HG03342 (cell line): Measurements from ENCODE around the gene BOK.

Experiments
- ATAC-seq: cut with Tn5 transposase; IDR thresholded peaks from one replicate; pipeline ENCODE4 v1.9.1; 2021; ENCODE audit warnings: mild to moderate bottlenecking, moderate library complexity; ENCODE audit not compliant: unreplicated experiment

BOK gene

GRCh38 chr2:241538838-241539615, 19.5 kb upstream of the BOK start:
- no peak for ATAC-seq

DNA sequence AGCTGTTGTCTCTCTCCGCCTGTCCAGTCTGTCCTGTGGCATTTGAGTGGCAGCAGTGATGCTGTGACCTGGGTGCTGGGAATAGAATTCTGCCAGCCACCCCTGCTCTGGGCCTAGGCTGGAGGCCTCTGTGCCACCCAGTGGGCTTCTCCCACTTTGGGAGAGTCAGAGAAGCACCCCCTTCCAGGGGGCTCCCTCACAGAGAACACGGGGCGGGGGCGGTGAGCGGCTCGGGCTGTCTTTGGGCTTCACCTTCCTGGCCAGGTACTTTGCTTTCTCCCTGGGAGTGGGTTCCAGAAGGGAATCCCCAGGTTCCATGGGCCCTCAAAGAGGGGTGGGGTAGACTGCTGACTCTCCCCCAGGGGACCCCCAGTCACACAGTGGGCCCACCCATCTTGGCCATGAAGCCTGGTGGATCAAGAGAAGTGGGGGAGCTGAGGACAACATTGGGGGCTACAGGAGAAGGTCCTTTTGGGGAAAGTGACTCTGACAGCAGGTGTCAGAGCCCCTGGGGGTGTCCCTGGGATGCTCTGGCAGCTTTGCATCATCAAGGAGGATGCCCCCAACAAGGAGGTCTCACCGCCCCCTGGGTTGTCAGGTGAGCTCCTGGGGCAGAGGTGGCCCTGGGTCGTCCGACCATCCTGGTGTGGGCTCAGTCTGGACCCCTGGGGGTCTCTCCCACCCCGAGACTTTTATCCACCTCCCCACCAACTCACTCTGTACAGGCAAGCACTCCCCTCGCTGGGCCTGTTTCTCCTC, 18.8 kb upstream of the BOK start:
- no peak for ATAC-seq

- no peak for ATAC-seq
These were observed 18.2 kb upstream of the BOK start for GRCh38 chr2:241540401-241540770.

GRCh38 chr2:241540771-241541561, 17.6 kb upstream of the BOK start:
- ATAC-seq: no peak

DNA sequence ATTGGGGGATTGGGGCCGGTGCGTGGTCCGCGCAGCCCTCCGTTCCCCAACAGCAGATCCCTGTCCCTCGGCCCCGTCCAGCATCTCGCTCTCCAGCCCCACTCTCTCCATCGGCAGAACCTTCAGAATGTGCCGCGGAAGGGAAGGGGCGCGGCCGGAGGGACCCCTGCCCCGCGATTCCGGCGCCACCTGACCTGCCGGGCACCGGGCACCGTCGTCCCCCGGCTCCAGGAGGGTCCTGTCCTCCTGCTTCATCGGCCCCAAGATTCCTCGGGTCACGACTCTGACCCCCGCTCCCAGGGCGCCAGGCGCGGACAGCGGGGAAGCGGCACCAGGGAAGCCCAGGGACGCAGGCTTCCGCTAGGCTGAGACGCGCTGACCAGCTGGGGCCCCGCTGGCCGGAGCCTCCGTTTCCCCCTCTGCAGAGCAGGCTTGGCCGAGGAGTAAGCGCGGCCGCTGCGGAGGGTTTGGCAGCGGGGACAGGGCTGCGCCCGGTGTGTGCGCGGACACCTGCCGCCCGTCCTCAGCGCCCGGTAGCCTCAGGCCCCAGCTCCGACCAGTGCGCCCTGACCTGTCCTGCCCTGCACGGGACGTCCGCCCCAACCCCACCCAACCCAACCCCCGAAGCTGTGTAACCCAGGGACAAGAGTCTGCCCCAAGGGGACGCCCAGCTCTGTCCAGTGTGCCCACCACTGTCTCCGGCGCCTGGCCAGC, 16.8 kb upstream of the BOK start:
- ATAC-seq: no peak

- no peak for ATAC-seq
These were observed 16.3 kb upstream of the BOK start for GRCh38 chr2:241542278-241542605.

GRCh38 chr2:241545106-241545505, 13.4 kb upstream of the BOK start:
- ATAC-seq: no peak

DNA sequence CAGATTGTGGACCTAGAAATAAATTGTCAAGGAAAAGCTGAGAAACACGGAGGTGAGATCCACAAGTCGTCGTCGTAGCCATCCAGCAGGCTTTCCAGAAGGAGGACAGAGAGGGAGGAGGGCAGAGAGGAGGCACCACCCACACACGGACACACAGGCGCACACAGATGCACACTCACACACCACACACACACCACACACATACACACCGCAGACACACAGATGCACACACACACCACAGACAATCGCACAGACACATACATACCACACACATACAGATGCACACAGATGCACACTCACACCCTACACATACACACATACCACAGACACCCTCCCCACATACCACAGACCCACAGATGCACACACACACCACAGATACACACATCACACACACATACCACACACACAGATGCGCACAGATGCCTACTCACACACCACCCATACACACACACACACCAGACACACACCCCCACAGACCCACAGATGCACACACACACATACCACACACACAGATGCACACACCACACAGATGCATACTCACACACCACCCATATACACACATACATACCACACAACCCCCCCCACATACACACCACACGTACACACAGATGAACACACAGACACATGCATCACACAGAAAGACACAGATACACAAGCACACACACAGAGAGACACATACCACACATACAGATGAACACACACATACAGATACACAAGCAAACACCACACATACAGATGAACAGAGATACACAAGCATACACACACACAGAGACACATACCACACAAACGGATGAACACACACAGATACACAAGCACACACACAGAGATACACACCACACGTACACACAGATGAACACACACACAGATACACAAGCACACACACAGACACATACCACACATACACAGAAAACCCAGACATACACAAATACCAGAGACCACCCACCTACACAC, 12.7 kb upstream of the BOK start:
- no peak for ATAC-seq

DNA sequence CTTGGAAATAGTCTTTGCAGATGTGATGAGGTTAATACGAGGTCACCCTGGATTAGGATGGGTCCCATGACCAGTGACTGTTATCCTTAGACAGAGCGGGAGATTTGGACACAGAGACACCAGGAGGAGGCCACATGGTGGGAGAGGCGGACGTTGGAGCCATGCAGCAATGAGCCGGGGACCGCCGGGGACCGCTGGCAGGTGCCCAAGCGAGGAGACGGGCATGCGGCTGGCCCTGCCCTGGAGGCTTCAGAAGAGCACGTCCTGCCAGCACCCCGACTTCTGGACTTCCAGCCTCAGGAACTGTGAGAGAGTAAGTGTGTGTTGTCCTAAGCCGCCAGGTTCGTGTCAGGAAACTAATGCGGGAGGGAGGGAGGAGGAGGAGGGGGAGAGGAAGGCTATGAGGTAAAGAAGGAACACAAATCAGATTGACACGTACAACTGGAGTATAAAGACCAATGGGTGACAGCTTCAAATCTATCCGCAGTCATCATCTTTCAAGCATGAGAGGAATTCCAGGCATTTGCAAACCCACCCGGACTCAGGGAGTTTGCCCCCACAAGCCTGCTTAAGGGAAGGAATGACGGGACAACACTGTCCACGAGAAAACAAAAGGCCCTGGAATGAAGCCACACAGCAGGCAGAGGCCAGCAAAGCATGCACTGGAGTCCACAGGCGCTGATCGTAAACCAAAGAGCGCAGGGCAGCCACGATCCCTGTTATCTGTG, 11.6 kb upstream of the BOK start:
- no peak for ATAC-seq

- no peak for ATAC-seq
These were observed 10.6 kb upstream of the BOK start for GRCh38 chr2:241547781-241548450.

- no peak for ATAC-seq
These were observed 10.1 kb upstream of the BOK start for GRCh38 chr2:241548451-241548835.

DNA sequence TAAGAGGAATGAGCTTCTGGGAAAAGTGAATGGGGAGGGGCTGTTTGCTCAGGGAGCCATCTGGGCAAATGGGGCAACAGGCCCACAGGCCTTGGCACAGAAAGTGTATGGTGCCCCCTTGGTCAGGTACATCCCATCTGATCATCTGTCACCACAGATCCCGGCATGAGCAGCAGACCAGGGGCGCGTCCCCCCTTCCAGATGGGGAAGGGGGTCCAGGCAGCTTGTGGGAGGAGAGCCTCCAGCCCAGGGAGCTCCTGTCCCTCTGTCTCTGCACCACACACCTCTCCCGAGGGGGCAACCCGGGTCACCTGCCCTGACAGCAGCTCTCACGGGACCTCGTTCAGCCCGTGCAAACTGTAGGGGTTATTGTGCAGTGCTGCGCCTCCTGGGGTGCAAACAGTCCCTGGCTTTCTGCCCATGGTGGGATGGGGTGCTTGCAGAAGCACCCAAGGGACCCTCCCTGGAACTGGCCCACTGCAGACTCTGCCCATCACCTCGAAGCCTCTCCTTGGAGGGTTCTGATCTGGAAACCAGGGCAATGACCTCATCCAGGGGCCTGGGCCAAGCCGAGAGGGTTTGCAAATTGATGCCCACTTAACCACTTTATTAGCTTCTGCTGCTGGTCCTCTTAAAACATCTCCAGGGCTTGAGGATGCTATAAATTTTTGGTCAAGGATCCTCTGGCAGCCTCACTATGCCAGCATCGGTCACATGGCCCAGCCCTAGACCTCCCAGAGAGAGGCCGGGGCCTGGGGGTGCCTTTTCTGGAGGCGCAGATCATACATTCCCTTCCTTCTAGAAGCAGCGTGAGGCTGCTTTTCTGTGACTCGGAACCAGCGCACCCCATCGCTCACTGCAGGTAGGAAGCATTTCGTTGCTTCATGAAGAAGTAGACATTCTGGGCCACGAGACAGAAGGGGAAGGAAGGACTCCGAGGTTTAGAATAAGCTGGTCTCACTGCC, 7.6 kb upstream of the BOK start:
- no peak for ATAC-seq

GRCh38 chr2:241551599-241551997, 6.9 kb upstream of the BOK start:
- ATAC-seq: no peak

GRCh38 chr2:241551998-241552737, 6.4 kb upstream of the BOK start:
- no peak for ATAC-seq

- ATAC-seq: no peak
These were observed 5.1 kb upstream of the BOK start for GRCh38 chr2:241553512-241553830.

DNA sequence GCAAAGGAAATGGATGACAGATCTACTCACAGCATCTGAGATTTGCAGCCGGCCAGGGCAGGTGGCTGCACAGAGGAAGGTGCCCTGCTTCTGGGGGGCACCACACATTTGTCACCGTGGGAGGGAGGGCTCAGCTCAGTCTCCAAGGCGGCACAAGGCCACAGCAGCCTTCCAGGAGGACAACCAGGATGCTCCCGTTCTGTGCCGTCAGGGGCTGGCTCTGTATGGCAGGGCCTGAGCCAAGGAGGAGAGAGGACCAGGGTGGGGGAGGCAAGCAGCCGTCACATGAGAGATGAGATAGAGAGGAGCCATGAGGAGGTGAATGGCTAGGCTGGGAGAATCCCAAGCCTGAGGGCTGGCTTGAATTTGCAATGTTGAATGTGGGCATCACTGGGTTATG, 4.6 kb upstream of the BOK start:
- ATAC-seq: no peak

DNA sequence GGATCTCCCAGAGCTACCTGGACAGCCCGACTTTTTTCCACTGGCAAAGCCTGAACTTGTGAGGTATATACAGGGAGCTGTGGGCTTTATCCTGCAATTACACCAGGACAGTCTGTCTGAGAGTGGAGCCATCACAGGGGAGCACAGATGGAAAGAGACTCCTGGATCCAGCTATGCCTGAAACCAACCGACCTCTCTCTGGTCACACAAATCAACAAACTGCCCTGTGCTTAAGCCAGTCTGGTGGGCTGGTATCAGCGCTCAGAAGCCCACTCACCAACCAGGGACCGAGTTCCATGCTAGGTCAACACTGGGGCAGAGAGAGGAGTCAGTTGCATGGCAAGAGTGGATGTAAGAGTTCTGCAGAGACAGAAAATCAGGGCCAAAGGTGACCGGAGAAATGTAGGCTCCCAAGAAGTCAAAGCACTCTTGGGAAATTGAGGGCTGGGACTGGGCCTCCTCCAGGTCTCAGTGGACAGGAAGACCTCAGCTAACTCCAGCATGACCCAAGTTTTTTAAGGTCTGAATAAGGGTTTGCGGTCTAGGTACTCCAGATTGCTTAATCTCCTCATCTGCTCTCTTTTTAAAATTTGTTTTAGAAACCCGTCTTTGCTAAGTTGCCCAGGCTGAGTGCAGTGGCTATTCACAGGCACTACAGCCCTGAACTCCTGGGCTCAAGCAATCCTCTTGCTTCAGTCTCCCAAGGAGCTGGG, 3.8 kb upstream of the BOK start:
- ATAC-seq: no peak
